Measurements from ENCODE around the gene MICAL2.

Gene MICAL2

DNA sequence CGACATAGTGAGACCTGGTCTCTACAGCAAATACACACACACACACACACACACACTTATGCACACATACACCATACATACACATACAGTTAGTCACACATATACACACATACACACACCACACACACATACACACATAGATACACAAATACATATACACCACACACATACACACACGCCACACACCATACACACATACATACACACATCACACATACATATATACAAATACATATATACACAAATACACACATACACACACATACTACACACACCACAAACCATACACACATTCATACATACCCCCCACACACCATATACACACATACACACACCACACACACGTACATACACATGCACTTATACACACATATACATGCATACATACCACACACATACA is 57.7 kb downstream of the MICAL2 start:
- Histone ChIP-seq H3K27me3 (ENCODE audit: insufficient read depth, low read depth, severe bottlenecking) (no peaks in the 10 kb centered on the region), H3K9me3 (ENCODE audit: severe bottlenecking) (no peaks in the 10 kb centered on the region), H3K4me3 (ENCODE audit: low read depth, low read length) (no peak overlapping the region), H3K36me3 (no peaks in the 10 kb centered on the region), H3K27ac (no peak overlapping the region)
- DNase-seq, result no peak
- TF ChIP-seq, protein P1, sequence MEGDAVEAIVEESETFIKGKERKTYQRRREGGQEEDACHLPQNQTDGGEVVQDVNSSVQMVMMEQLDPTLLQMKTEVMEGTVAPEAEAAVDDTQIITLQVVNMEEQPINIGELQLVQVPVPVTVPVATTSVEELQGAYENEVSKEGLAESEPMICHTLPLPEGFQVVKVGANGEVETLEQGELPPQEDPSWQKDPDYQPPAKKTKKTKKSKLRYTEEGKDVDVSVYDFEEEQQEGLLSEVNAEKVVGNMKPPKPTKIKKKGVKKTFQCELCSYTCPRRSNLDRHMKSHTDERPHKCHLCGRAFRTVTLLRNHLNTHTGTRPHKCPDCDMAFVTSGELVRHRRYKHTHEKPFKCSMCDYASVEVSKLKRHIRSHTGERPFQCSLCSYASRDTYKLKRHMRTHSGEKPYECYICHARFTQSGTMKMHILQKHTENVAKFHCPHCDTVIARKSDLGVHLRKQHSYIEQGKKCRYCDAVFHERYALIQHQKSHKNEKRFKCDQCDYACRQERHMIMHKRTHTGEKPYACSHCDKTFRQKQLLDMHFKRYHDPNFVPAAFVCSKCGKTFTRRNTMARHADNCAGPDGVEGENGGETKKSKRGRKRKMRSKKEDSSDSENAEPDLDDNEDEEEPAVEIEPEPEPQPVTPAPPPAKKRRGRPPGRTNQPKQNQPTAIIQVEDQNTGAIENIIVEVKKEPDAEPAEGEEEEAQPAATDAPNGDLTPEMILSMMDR (IDR thresholded peaks at IDR 0.05; ENCODE audit: low read depth, low read length), result no peak

DNA sequence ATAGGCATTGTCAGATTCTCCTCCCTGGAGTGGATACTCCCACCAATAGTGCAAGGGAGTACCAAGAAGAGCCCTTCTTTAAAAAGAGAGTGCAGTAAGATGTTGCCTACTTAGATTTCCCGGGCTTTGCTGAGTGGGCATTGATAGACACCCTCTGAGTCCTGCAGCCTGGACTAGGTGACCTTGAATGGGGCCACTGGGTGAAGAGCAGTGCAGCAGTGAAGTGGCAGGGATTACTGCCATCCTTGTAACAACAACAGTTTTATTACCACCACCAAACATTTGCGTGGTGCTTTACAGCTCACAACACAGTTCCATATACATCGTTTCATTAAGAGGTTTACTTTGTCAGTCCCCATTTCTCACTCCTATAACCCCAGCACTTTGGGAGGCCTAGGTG is 59.4 kb downstream of the MICAL2 start:
- no peak for DNase-seq
- Histone ChIP-seq H3K27me3 (ENCODE audit: insufficient read depth, low read depth, severe bottlenecking) (no peaks in the 10 kb centered on the region), H3K27ac (no peak overlapping the region), H3K4me3 (ENCODE audit: low read depth, low read length) (no peak overlapping the region), H3K9me3 (ENCODE audit: severe bottlenecking) (no peaks in the 10 kb centered on the region), H3K36me3 (no peaks in the 10 kb centered on the region)
- TF ChIP-seq, protein P1 (IDR thresholded peaks at IDR 0.05; ENCODE audit: low read depth, low read length), result no peak

DNA sequence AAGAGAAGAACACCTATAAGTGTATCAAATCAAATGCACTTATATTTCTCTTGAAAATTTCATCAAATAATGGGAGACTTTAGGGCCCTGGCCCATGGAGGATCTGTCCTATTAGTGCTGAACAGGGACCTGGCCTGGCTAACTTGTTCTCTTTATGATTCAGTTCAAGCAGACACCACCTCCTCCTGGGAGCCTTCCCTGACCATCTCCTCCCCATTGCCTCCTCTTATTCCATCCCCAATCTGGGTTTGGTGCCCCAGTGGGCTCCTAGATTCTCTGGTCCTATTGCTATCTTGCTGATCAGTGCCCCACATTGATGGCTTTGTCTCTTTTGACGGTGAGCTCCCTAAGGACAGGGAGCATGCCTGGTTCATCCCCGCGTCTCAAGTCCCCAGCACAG is 60.1 kb downstream of the MICAL2 start:
- no peak overlapping the region for H3K4me3 ChIP-seq (ENCODE audit: low read depth, low read length)
- H3K36me3 ChIP-seq, result no peaks in the 10 kb centered on the region
- H3K9me3 ChIP-seq (ENCODE audit: severe bottlenecking), result no peaks in the 10 kb centered on the region
- TF ChIP-seq, protein P1 (IDR thresholded peaks at IDR 0.05; ENCODE audit: low read depth, low read length), result no peak
- no peaks in the 10 kb centered on the region for H3K27me3 ChIP-seq (ENCODE audit: insufficient read depth, low read depth, severe bottlenecking)
- no peak for DNase-seq
- H3K27ac ChIP-seq, result no peak overlapping the region

DNA sequence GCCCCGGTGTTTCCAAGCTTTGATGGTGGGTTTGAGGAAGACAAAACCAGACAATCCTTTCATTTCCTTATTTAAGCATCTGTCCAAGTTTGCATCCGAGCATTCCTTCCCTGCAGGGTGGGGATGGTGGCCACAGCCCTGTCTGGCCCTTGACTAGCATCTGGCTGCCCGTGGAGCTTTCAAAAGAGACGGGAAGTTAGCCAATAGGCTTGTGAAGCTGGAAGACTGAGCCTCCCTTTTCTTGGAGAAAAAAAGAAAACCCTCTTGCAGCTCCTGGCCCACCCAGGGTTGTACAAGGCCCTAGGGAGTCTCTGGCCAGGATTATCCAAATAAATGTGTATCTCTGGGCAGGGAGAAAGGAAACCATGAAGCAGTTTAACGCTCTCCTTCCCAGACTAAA is 60.6 kb downstream of the MICAL2 start:
- no peak overlapping the region for H3K4me3 ChIP-seq (ENCODE audit: low read depth, low read length)

DNA sequence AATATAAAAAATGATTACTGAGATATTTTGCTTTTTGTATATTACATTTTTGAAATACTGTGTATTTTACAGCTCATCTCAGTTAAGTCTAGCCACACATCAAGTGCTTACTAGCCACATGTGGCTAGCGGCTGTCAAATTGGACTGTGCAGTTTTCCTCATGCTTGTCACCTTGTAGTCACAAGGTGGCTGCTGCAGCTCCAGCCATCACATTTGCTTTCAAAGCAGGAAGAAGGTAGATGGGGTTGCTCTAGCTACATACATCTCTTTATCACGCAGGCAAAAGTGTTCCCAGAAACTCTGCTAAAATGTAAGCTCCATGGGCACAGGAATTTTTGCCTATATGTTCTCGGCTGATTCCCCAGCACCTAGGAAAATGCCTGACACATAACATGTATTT is 61.5 kb downstream of the MICAL2 start:
- H3K36me3 ChIP-seq, result no peaks in the 10 kb centered on the region
- TF ChIP-seq, protein P1 (IDR thresholded peaks at IDR 0.05; ENCODE audit: low read depth, low read length), result no peak
- no peaks in the 10 kb centered on the region for H3K9me3 ChIP-seq (ENCODE audit: severe bottlenecking)
- H3K27me3 ChIP-seq (ENCODE audit: insufficient read depth, low read depth, severe bottlenecking), result no peaks in the 10 kb centered on the region
- H3K4me3 ChIP-seq (ENCODE audit: low read depth, low read length), result no peak overlapping the region
- no peak for DNase-seq
- H3K27ac ChIP-seq, result no peak overlapping the region

More for the DNA sequence above, 60.6 kb downstream of the MICAL2 start:
- Histone ChIP-seq H3K27me3 (ENCODE audit: insufficient read depth, low read depth, severe bottlenecking) (no peaks in the 10 kb centered on the region), H3K9me3 (ENCODE audit: severe bottlenecking) (no peaks in the 10 kb centered on the region), H3K27ac (no peak overlapping the region), H3K36me3 (no peaks in the 10 kb centered on the region)
- DNase-seq, result no peak
- TF ChIP-seq, protein P1 (IDR thresholded peaks at IDR 0.05; ENCODE audit: low read depth, low read length), result no peak

DNA sequence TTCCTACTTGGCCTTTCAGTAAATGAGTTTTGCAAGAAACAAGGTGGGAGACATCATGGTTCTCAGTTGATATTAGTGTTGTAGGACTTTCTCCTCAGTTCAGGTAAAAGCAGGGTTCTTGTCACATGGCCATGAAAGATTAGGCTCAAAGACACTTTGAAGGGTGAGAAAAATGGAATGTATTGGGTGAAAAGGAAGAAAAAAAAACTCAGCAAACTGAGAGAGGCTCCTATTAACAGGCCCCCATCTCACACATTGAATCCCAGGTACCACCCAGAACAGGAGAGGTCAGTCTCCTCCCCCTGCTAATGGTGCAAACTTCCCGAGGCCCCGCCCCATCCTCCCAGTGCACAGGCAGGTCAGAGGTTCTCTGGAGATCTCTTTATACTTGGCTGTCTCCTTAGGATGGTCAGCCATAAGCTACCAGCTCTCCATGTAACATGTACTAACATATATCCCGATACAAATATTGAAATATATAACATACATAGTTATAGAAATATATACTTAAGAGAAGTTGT is 62.2 kb downstream of the MICAL2 start:
- Histone ChIP-seq H3K27ac (no peak overlapping the region), H3K36me3 (no peaks in the 10 kb centered on the region), H3K9me3 (ENCODE audit: severe bottlenecking) (no peaks in the 10 kb centered on the region), H3K4me3 (ENCODE audit: low read depth, low read length) (no peak overlapping the region), H3K27me3 (ENCODE audit: insufficient read depth, low read depth, severe bottlenecking) (no peaks in the 10 kb centered on the region)
- DNase-seq, result no peak
- TF ChIP-seq, protein P1 (IDR thresholded peaks at IDR 0.05; ENCODE audit: low read depth, low read length), result no peak

Data from WERI-Rb-1 (cell line).